SH-SY5Y (cell line): ENCODE data around the gene TOMM40L.

ENCODE experiments used
- GATA2 ChIP-seq: IDR thresholded peaks from 2 replicates; pipeline ENCODE4 v1.6.1; 2011; ENCODE audit warnings: mild to moderate bottlenecking, low read depth, low read length
- GATA3 ChIP-seq: IDR thresholded peaks from 2 replicates; pipeline ENCODE4 v1.6.1; 2011; ENCODE audit warnings: low read depth, mild to moderate bottlenecking, low read length, moderate library complexity

- TF ChIP-seq GATA3 (no peak), GATA2 (no peak)
Measured at GRCh38 chr1:161217831-161218230, 8.0 kb upstream of the TOMM40L start.
